CD4-positive, alpha-beta T cell treated with Interleukin-17A for 4 hours (primary cell): Measurements from ENCODE around the gene CCDC71.

ENCODE experiments used
- DNase-seq: peaks from one replicate; pipeline ENCODE4 v3.0.0-alpha.2; 2020; ENCODE audit warnings: mixed read lengths

Gene CCDC71

DNA sequence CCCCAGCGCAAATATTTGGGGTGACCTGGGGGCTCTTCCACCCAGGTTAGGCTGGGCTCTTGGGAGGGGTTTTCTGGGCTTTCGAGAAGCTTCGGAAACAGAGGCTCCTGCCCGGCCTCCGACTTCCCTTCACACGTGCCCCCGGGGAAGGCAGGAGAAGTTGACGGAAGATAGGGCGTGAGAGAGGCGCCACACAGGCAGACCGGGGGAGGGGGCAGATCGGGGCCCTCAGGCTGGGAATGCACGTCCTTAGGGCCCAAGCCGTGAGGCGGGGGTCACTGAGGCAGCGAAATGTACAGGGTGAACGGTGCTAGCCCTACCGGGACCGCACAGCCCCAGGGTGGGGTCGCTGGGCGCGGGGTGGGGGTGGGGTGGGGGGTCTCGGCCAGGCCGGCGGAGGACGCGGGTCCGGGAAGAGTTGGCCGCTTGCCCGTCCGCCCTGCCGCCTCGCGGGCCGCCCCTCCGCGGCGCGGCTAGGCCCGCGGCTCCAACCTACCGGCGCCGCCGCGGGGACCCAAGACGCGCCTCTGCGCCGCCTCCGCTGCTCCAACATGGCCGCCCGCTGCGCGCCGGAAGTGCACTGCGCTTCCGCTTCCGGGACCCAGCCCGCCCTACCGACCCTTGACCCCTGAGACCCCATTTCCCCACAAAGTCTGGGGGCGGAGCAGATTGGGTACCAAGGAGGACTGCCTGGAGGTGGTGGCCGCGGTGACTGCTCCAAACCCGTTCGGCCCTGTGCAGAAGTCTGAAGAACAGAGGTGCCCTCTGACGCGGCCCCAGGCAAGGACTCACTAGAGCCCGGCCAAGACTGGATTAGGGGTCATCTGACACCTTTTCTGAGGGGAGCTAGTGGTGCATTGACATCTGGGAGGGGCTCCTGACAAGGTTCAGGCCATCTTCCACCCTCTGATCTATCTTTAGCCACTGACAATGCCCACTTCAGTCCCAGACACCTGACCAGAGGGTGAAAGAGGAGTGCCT is at the start of gene CCDC71:
TSS of gene CCDC71 (minus strand) at position 561 of the 981 bp plus-strand sequence. CDS start 2,123 bp downstream, outside the sequence.
- DNase-seq = peak; percentile 81

DNA sequence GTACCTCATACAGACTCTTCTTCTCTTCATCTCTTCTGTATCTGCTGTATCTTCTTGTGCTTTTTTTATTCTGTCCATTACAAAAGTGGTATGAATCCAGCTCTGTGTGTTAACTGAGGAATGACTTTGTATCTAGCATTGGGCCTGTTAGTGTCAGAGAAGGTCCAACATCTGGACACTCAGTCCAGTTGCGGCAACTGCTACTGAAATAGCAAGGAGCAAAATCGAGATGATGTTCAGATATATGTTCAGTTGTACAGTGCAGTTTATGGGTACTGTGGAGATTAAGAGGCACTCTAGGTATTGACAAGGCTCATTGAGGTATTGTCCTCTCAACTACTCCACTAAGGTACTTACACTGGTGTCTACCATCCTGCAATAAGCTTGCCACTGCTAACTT is 47.9 kb upstream of the CCDC71 start:
- no peak for DNase-seq

DNA sequence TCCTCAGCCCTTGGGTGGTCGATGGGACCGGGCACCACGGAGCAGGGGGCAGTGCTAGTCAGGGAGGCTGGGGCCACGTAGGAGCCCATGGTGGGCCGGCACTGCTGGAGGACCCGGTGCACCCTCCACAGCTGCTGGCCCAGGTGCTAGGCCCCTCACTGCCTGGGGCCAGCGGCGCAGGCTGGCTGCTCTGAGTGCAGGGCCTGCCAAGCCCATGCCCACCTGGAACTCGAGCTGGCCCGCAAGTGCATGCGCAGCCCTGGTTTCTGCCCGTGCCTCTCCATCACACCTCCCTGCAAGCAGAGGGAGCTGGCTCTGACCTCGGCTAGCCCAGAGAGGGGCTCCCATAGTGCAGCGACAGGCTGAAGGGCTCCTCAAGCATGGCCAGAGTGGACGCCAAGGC is 47.4 kb upstream of the CCDC71 start:
- no peak for DNase-seq

GRCh38 chr3:49199900-49200281 is 33.8 kb upstream of the CCDC71 start:
- no peak for DNase-seq

GRCh38 chr3:49199239-49199899 is 33.2 kb upstream of the CCDC71 start:
- DNase-seq = no peak

DNA sequence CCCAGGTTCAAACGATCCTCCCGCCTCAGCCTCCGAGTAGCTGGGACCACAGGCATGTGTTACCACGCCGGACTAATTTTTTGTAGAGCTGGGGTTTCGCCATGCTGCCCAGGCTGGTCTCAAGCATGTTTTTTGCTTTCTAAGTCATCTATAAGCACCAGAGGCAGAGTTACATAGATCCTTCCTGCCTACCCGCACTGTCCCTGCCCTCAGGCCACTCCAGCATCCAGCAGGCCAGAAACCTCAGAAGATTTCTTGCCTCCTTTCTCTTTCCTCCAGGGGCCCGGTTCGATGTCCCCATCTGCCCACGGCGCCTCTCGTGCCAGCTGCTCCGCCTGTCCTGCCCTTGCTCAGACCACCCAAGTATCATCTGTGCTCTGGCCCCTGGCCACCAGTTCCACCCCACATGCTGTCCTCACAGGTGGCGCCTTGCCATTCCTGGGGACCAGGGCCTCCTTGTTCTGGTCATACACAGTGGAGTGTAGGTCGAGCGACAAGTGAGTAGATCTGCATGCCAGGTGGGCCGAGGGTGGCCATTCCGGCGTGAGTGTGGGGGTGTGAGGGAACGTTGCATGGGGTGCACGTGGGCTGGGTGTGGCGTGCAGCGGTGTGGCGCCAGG is 32.6 kb upstream of the CCDC71 start:
- DNase-seq = no peak

GRCh38 chr3:49198161-49198560 is 32.0 kb upstream of the CCDC71 start:
- DNase-seq = no peak

GRCh38 chr3:49191741-49192140 is 25.6 kb upstream of the CCDC71 start:
- DNase-seq = no peak

DNA sequence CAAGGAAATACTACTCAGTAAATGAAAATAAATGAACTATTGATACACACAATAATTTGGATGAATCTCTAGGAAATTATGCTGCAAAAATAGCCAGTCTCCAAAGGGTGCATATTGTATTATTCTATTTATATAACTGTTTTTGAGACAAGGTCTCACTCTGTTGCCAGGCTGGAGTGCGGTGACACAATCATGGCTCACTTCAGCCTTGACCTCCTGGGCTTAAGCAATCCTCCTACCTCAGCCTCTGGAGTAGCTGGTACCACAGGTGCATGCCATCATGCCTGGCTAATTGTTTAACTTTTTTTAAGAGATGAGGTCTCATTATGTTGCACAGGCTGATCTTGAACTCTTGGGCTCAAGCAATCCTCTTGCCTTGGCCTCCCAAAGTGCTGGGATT is 17.7 kb upstream of the CCDC71 start:
- no peak for DNase-seq

- no peak for DNase-seq
Measured at GRCh38 chr3:49182682-49183081, 16.6 kb upstream of the CCDC71 start.

- DNase-seq = no peak
Measured at GRCh38 chr3:49181351-49181750, 15.2 kb upstream of the CCDC71 start.

DNA sequence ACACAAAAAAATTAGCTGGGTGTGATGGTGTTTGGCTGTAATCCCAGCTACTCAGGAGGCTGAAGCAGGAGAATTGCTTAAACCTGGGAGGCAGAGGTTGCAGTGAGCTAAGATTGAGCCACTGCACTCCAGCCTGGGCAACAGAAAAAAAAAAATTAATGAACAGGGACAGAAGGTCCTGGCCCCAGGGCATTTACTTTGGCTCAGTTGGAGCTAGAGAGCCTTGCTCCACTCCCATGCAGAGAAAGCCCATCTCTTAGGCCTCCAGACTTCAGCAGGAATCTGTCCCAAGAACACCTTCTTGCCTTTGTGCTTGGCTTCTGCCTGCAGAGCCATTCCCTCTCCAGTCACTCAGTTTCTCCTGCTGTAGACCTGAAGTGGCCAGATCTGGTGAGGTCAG is 14.0 kb upstream of the CCDC71 start:
- no peak for DNase-seq

GRCh38 chr3:49177073-49177472 is 10.9 kb upstream of the CCDC71 start:
- DNase-seq = no peak

- DNase-seq = no peak
Measured at GRCh38 chr3:49175530-49175929, 9.4 kb upstream of the CCDC71 start.

GRCh38 chr3:49174397-49174985 is 8.4 kb upstream of the CCDC71 start:
- no peak for DNase-seq

DNA sequence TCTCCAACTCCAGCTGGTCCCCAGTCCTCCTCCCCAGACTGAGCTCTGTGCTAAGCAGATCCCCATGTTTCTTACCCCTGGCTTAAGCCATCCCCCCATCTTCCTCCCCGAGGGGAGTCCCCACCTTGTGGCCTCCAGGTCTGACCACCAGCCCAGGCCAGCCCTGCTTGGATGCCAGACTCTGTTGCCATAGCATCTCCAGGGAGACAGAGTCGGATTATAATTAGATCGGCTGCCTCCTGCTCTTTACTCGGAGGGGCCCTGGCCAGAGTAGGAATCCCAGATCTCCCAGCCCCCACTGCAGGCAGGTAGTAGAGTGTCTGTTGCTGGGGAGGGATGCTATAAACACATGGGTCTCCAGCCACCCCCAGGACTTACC is 7.7 kb upstream of the CCDC71 start:
- no peak for DNase-seq

- DNase-seq = no peak
Measured at GRCh38 chr3:49173116-49173791, 7.1 kb upstream of the CCDC71 start.

GRCh38 chr3:49172551-49173041 is 6.5 kb upstream of the CCDC71 start:
- DNase-seq = no peak

- no peak for DNase-seq
Measured at GRCh38 chr3:49171775-49172500, 5.8 kb upstream of the CCDC71 start.

DNA sequence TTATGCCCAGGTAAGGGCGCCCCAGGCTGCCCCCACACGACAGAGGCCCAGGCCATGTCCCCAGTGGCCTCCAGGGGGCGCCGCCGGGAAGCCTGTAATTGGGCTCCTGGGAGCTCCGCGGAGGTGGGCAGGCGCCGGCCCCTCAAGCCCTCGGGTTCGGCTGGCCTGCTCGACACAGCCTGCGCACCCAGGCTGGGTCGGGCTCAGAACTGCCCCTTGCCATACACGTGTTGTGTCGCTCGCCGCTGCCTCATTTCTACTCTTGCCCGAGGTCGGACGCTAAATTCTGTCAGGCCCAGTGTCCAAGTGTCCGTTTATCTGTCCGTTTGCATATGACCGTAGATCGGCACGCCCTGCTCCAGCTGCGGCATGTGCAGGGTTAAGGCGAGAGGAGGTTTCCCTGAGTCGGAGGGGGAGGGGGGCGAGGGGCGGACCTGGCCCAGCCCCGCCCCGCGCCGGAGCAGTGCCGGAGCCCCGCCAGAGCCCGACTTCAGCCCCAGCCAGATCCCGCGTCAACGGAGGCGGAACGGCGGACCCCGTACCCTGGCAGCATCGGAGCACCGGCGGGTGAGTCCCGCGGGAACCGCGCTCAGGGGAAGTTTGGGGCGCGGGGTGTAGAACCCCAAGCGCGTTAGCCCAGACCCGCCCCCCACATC is 5.1 kb upstream of the CCDC71 start, which contains the start of gene KLHDC8B:
TSS of gene KLHDC8B (plus strand) at position 480 of the 656 bp plus-strand sequence. CDS start 1,172 bp downstream, outside the sequence.
- peak; percentile 87 for DNase-seq

DNA sequence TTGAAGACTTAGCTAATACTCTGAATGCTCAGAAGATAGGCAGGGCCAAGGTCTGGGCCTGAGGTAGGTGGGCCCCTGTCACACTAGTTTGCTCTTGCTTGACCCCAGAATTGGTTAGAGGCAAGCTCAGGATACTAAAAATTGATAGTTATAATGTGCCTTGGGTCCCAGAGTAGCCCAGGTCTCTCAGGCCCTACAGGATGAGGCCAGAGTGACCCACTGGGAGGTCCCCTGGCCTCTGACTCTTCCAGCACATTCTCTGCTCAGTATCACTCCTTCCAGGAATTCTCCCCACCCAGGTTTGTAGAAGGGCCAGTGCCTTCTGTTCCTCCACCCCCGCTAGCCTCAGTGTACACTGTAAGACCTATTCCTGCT is 4.6 kb upstream of the CCDC71 start:
- DNase-seq = no peak
